Ureter (tissue), 1 donor: Measurements from ENCODE around the gene EPRS1. TPM values are rescaled to one million over a fixed set of nuclear protein-coding genes. Genes with fewer than 3 reads are reported as not detected.
"Not testable (repeated sequence)": the region's sequence is repeated elsewhere in the genome, so short reads cannot be mapped to it uniquely, and the experiment has no call there.

ENCODE experiments used
- DNase-seq: peaks from one replicate; pipeline ENCODE4 v3.0.0-alpha.2; 2020; ENCODE audit warnings: low spot score
- total RNA-seq: library from RNA; stranded (reverse); gene quantifications from one replicate; pipeline ENCODE4 v1.2.4, GENCODE V29; 2023
- donor health status: DM: yes; HTN: yes; CAD: no.

EPRS1 gene
- total RNA-seq: 164 TPM

- peak; percentile 94 for DNase-seq
These were observed at the start of gene EPRS1 for GRCh38 chr1:220046052-220046930. Gene EPRS1, minus strand, starts transcription at chr1:220046505. Its CDS starts 117 bp downstream, at chr1:220046388.

DNA sequence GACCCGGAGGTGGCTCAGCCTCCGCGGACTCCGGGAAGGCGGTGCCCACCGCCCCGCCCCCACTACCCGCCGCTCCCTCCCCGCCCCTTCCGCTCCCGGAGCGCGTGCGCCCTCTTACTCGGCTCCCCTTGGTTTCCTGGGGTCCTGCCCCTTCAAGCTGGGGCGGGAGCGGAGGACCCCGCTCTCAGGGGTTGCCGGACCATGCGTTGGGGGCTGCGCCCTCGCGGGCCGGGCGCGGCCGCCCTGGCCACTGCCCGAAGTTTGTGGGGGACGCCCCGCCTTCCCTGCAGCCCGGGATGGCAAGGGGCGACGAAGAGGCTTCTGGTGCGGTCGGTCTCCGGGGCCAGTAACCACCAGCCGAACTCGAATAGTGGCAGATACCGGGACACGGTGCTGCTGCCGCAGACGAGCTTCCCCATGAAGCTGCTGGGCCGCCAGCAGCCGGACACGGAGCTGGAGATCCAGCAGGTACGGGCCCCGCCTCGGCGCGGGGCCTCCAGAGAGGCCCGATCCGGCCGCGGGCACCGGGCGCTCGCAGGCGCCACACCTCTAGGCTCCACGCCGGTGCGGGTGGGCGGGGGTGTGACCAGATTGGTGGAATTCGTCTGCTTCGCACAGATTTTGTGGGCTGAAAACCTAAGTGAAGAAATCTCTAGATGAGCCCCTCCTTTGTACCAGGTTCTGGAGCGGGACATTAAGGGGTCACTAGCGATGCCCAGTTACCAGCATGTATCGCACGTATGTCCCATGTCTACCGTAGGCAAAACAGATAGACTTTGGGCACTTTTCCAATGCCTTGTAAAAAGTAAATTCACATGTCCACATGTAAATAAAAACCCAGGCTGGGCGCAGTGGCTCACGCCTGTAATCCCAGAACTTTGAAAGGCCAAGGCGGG is 48.0 kb upstream of the EPRS1 start, which contains the start of gene IARS2:
Gene IARS2 (plus strand): TSS at position 117 of the 896 bp plus-strand sequence. CDS start 85 bp downstream, at position 202.
- DNase-seq: peak; percentile 91

- no peak for DNase-seq
These were observed 47.2 kb upstream of the EPRS1 start for GRCh38 chr1:220093361-220094015.

GRCh38 chr1:220092694-220093093 is 46.4 kb upstream of the EPRS1 start:
- no peak for DNase-seq

DNA sequence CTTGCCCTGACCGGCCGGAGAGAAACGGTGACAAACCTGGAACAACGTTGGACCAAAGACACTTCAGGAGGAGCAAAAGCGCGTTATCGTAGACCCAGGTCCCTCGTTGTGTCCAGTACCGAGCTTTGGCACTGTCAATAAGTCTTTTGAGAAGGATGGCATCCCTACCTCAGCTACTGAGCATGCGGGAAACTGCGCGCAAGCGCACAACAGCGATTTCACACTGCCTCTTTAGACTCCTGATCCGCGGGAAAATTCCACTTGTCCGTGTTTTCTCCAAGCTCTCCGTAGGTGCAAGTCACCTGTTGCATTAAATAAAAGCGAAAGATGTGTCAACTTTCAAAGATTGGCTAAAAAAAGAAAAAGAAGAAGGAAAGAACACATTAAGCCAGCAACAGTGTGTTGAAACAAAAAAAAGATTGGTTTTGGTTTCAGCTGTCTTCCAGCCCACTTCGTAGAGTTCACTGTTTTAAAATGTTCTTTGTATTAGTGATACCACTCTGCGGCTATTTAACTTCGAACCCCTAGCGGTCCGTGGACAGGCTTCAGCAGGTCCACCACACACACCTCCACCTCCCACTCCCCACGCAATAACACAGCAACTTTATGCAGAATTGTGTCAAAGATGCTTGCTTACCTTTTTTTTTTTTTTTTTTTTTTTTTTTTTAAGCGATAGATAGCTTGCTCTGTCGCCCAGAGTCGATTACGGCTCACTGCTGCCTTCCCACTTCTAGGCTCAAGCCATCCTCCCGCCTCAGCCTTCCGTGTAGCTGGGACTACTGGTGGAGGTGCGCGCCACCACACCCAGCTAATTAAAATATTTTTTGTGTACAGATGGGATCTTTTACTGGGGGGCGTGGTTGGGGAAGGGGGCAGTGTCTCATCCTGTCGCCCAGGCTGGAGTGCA is 43.6 kb upstream of the EPRS1 start, which contains the start of gene BPNT1:
Gene BPNT1 (minus strand): TSS at position 139 of the 907 bp plus-strand sequence. CDS start 9,942 bp downstream, outside the sequence.
- peak; percentile 96 for DNase-seq

- not testable (repeated sequence) for DNase-seq
These were observed 40.0 kb upstream of the EPRS1 start for GRCh38 chr1:220086261-220086686.

GRCh38 chr1:220084460-220084859 is 38.2 kb upstream of the EPRS1 start:
- no peak for DNase-seq

GRCh38 chr1:220077887-220078286 is 31.6 kb upstream of the EPRS1 start:
- no peak for DNase-seq

- DNase-seq: no peak
These were observed 30.8 kb upstream of the EPRS1 start for GRCh38 chr1:220076861-220077762.

- DNase-seq: no peak
These were observed 21.2 kb upstream of the EPRS1 start for GRCh38 chr1:220067269-220068204.

- DNase-seq: no peak
These were observed 16.3 kb upstream of the EPRS1 start for GRCh38 chr1:220062629-220063028.

DNA sequence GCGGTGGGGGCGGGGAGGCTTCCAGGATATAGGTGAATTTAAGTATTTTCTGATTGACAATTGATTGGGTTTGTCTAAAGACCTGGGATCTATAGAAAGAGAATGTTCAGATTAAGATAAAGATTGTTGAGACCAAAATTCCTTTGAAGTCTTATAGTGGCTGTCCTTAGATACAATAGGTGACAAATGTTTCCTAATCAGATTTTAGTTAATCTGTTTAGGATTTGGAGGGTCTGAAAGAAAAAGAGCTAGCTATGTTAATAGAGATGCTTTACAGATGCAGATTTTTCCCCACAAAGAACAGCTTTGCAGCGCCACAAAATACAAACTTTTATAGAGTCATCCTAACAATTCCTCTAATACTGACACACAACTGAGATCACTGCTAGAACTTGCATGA is 14.6 kb upstream of the EPRS1 start:
- no peak for DNase-seq

GRCh38 chr1:220056374-220056773 is 10.1 kb upstream of the EPRS1 start:
- no peak for DNase-seq

- no peak for DNase-seq
These were observed 801 bp downstream of the EPRS1 start for GRCh38 chr1:220045356-220046051.

DNA sequence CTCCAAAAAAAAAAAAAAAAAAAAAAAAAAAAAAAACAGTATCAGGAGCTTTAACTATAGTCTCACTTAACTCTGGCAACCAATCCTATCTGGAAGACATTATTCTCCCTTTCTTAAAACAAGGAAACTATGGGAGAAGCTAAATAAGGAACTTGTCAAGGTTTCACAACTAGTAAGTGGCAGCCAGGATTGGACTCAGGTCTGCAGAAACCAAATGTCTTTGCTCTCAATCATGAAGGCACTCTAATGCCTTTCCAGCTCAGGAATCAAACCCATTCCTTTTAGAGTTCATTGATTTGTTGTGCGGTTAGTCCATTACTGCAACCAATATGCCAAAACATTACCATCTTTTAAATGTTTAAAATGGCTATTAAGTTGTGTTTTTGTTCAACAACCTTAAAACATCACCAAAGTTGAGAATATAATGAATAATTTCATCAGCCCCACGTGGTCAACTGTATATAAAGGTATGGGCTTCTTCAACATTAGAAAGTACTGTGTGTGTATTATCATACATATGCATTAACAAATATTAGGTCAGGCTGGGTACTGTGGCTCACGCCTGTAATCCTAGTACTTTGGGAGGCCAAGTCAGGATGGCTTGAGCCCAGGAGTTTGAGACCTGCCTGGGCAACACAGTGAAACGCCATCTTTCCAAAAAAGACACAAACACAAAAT is 1.5 kb downstream of the EPRS1 start:
- DNase-seq: no peak

DNA sequence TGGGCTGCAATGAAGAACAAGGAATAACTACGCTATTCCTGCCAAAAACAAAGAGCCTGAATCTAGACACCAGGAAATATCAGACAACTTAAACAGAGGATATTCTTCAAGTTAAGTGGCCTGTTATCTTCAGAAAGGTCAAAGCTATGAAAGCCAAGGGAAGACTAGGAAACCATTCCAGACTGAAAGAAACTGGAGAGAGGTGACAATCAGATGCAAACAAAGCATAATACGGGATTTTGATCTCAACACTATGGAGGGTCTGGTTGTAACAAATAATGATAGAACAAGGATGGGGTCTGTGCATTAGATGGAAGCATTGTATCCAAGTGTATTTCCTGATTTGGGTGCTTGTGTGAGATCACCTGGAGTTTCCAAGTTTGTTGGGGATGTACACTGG is 2.7 kb downstream of the EPRS1 start:
- no peak for DNase-seq

DNA sequence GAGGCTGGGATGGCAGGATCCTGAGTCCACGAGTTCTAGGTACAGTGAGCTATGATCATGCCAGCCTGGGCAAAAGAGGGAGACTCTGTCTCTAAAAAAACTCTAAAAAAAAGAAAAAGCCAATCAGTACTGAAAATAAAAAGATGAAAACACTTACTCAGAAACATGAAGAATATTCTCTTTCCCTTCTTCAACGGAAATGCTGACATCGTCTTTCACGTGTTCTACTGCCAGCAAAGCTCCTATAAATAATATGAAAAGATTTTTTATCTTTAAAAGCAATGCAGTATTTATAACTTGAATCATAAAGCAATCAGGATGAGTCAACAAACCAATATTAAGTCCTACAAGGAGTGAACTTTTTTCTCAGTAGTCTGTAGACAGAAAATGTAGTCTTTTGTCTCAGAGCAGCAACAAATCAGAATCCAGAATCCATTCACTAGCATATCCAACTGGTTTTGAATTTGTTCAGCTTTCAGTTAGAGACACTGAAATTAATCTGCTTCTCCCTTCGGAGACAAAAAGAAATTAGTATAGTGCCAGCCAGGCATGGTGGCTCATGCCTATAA is 6.2 kb downstream of the EPRS1 start:
- DNase-seq: no peak
